HG03025 (cell line): Measurements from ENCODE around the gene TBRG1.

Source experiments
- ATAC-seq: cut with Tn5 transposase; IDR thresholded peaks from one replicate; pipeline ENCODE4 v1.9.1; 2021; ENCODE audit warnings: mild to moderate bottlenecking, moderate library complexity; ENCODE audit not compliant: unreplicated experiment, low FRiP score

Gene TBRG1

GRCh38 chr11:124657904-124658303 lies 35.2 kb downstream of the TBRG1 start:
- ATAC-seq, result no peak

- no peak for ATAC-seq
Measured at GRCh38 chr11:124658501-124658900, 35.8 kb downstream of the TBRG1 start.

DNA sequence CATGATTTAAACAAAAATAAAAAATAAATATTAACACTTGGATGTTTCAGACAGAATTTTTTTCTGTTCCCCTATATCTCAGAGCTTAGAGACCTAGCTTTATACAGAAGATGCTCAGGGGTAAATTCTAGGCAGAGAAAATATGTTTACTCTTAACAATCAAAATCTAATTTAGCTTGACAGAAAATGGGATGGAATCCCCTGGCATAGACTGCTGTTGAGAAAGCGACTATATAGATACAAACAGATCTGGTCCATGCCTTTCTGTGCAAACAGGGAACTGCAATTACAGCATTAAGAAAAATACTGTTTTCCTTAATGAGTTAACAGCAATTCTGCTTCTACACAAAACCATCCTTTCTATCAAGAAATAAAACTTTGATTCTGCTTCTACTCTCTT lies 36.3 kb downstream of the TBRG1 start:
- no peak for ATAC-seq

DNA sequence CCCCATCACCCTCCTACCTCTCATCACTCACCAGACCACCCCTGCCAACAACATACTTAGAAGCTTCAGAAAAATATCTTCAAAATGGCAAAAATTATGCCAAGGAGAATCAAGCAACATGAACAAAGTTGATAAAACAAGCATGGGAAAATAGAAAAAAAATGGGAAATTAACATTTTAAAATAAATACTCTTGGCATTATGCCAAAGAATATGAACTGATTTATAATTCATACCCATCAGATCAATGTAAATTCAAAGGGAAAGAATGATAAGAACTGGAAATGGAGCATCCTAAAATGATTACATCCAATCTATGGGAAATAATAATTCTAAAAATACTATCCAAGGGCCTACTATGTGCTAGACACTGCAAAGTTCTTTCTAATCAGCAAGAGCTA lies 38.9 kb downstream of the TBRG1 start:
- ATAC-seq, result no peak

GRCh38 chr11:124662106-124662505 lies 39.4 kb downstream of the TBRG1 start:
- ATAC-seq, result no peak

- no peak for ATAC-seq
Measured at GRCh38 chr11:124663861-124664260, 41.2 kb downstream of the TBRG1 start.

- ATAC-seq, result no peak
Measured at GRCh38 chr11:124667601-124668000, 44.9 kb downstream of the TBRG1 start.

DNA sequence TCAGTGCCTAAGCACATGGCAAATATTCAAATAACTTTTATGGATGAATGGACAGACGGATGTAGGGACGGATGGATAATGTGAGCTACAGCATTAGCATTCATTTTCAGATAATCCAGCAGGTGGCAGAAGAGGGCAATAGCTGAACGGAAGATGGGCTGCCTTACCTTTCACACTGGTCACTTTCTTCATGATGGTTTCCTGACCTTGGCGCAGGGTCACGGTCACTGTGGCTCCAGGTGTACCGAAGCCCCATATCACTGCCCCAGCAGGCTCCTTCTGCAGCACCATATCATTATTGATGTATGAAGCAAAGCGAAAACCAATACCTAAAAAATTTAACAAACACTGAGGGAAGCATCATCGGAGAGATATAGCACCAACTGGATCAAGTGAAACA lies 46.5 kb downstream of the TBRG1 start:
- peak; percentile 29 for ATAC-seq

DNA sequence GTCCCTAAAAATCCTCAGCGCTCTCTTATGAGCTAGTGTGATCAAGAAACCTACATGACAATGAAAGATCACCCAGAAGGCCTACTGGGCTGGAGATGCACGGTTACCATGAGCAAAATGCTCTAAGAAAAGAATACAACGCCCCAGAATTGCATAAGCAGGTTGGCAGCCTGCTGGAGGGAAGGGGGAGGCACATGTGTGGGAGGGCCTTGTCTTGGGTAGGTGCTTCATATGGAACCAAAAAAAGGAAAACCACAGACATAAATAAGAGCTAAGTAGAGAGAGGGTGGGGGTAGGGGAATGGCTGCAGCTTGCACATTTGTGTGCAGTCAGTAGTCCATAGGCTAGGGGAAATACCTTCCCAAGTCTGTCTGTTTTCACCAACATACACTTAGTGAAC lies 48.1 kb downstream of the TBRG1 start:
- no peak for ATAC-seq

DNA sequence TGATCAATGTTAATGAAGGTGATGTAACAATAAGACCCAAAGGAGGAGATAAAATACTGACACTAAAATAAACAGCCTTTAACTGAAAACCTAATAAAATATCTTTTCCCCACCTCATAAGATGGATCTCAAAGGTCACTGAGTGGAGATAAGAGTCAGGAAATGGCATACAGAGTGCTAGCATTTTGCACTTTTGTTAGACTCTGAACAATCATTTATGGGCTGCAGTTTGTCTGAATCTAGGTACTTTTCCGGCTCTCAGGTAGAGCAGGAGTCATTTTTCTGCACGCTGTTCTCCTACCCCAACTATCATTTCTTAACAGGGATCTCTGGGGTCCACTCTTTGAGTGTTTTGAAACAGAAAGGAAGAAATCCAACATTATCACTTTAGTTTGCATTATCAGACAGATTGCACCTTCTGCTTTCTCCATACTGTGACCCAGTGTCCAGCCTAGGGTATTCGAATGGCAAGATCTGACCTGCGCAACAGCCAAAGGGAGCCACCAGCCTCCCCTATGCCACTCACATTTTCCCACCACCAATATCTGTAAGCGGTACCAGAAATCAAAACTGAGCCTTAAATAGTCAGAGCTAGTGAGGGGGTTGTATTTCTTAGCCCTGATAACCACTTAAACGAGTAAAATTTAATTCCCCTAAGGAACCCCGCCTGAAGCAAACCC lies 50.0 kb downstream of the TBRG1 start:
- ATAC-seq, result no peak

DNA sequence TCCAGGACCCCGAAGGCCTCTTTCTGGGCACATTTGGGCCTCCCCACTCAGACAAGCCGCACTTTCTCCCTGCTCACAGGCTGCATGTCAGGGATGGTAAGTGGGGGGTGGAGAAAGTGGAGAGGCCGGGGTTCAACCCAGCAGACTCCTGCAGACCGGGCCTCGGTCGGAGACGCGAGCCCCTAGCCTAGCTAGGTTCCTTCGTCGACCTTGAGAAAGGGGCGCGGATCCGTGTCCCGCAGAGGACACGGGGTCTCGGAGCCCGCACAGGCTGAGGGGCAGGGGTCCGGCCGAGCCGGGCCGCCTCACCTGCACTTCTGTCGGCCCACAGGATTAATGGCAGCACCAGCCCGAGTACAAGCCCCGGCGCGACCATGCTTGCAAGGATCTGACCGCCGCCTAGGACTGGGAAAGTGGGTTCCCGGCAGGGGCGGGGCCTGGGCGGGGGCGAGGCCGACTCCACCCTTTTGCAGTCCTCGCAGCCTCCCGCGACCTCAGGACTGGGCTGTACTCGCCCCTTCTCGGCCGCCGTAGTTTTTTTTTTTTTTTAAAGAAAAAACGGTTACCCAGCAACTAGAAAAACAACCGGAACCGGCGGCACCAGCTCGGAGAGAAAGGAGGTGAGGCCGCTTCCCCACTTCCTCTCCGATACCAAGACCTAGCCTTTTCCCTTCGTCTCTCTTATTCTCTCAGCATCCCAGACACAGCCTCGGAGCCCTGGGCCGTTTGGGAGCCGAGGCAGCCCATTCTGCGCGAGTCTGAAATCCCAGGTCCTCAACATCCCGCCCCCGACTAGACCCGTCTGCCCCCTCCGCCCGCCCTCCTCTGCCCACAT lies 50.9 kb downstream of the TBRG1 start, which contains the start of the genes SIAE and SPA17:
SIAE (minus strand) TSS at position 407 of the 835 bp plus-strand sequence; CDS start at position 376, 31 bp downstream.
SPA17 (plus strand) TSS at position 572 of the 835 bp plus-strand sequence. CDS start 1,361 bp downstream, outside the sequence.
- ATAC-seq, result peak; percentile 93

GRCh38 chr11:124674168-124674517 lies 51.5 kb downstream of the TBRG1 start:
- no peak for ATAC-seq

DNA sequence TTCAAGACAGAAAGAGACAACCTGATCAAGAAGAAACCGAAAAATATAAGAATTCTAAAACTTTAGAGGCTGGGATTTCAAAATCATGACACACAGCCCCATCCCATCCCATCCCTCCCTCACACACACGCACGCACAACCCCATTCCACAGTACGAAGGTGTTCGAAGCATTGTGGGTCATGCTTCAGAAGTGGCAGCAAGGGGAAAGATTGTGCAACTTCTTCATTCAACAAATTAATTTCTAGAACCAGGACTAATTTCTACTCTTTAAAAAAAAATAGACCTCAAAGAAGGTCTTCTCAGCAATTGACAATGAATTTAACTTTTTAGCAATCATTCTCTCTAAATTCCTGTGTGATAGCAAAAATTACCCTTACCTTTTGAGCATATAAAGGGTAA lies 51.9 kb downstream of the TBRG1 start:
- ATAC-seq, result no peak

- ATAC-seq, result no peak
Measured at GRCh38 chr11:124676386-124676785, 53.7 kb downstream of the TBRG1 start.

DNA sequence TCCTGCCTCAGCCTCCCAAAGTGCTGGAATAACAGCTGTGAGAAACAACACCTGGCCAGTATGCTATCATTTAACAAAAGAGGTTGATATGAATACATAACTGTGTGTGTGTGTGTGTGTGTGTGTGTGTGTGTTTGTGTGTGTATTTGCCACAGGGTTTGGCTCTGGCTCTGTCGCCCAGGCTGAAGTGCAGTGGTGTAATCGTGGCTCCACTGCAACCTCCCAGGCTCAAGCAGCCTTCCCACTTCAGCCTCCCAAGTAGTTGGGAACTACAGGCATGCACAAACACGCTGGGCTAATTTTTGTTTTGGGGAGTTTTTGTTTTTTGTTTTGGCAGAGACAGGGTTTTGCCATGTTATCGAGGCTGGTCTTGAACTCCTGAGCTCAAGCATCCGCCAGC lies 55.8 kb downstream of the TBRG1 start:
- ATAC-seq, result no peak

- ATAC-seq, result no peak
Measured at GRCh38 chr11:124681421-124681820, 58.8 kb downstream of the TBRG1 start.

- no peak for ATAC-seq
Measured at GRCh38 chr11:124682443-124682842, 59.8 kb downstream of the TBRG1 start.
